ENCODE results near the gene NPFFR2. TPM values are rescaled to one million over a fixed set of nuclear protein-coding genes. Genes with fewer than 3 reads are reported as not detected.

NPFFR2 gene
- polyA plus RNA-seq, 3 donors: not detected

GRCh38 chr4:71994559-71994958 is 37.2 kb upstream of the NPFFR2 start:
- H3K36me3 Mint-ChIP-seq: no peaks in the 10 kb centered on the region
- intact Hi-C loops (cut with micrococcal nuclease): no loop called here
- H3K27ac ChIP-seq (ENCODE audit: low read depth in 1 of 2, low read length in 2 of 2): no peak overlapping the region
- no peaks in the 10 kb centered on the region for H3K79me2 ChIP-seq (ENCODE audit: insufficient read depth, low read length)
- H3K36me3 ChIP-seq (replicated peaks in 1 of 2; ENCODE audit: control insufficient read depth in 1 of 2, insufficient read depth in 2 of 2, low read length in 2 of 2): no peaks in the 10 kb centered on the region
- no peak overlapping the region for H3K27ac Mint-ChIP-seq
- WGBS (ENCODE audit: insufficient coverage): no CpG with 5 or more reads among the region's 1 CpG
- no peak overlapping the region for H3K4me2 ChIP-seq (replicated peaks; ENCODE audit: extremely low read depth, low read length, poor library complexity, severe bottlenecking)
- H3K27me3 ChIP-seq (ENCODE audit: control insufficient read depth in 2 of 2, insufficient read depth in 2 of 2, low read length in 2 of 2): no peaks in the 10 kb centered on the region
- no peak overlapping the region for H3K9ac ChIP-seq (ENCODE audit: insufficient read depth, low read length, poor library complexity, severe bottlenecking)
- no peak overlapping the region for H3K4me3 Mint-ChIP-seq
- no peaks in the 10 kb centered on the region for H3K4me1 ChIP-seq (ENCODE audit: control insufficient read depth in 1 of 2, insufficient read depth in 2 of 2, low read length in 2 of 2)
- H3K27me3 Mint-ChIP-seq (ENCODE audit: low read depth in 3 of 3): no peaks in the 10 kb centered on the region
- H3K9me3 ChIP-seq (replicated peaks in 1 of 2; ENCODE audit: control insufficient read depth in 1 of 2, insufficient read depth in 1 of 2, low read length in 2 of 2): peaks cover 0 to 9% of the 10 kb centered on the region in 2 donors
- TF ChIP-seq CTCF (IDR thresholded peaks at IDR 0.05): no peak
- H3K4me1 Mint-ChIP-seq: no peaks in the 10 kb centered on the region
- DNase-seq: no peak
- no peak overlapping the region for H3K4me3 ChIP-seq (replicated peaks in 1 of 3; ENCODE audit: low read depth in 2 of 3, low read length in 3 of 3)
- no peaks in the 10 kb centered on the region for H4K20me1 ChIP-seq (ENCODE audit: insufficient read depth, low read length)
- peaks cover 6 to 21% (median 12%) of the 10 kb centered on the region in 7 donors for H3K9me3 Mint-ChIP-seq
- no peak overlapping the region for H2AFZ ChIP-seq (ENCODE audit: insufficient read depth, low read depth, low read length, poor library complexity, severe bottlenecking)

DNA sequence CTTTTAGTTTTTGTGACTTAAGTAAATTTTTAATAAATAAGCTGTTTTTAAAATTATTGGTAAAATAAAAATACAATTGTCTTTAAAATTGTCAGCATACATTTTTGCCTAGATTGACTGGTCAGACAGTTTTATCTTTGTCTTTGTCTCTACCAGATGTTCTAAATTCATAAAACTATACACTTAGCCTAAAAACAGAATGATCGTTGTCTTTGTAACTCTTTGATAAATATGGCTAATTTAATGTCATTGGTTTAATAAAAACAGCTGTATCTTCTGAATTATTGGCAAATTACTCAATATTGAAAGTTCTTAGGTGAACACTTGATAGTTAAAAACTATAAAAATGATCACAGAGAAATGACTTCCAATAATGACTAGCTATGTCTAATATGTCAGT is 36.5 kb upstream of the NPFFR2 start:
- no CpG with 5 or more reads among the region's 1 CpG for WGBS (ENCODE audit: insufficient coverage)
- Mint-ChIP-seq H3K4me3 (no peak overlapping the region), H3K9me3 (peaks cover 6 to 21% (median 13%) of the 10 kb centered on the region in 7 donors), H3K27ac (no peak overlapping the region), H3K36me3 (no peaks in the 10 kb centered on the region), H3K27me3 (ENCODE audit: low read depth in 3 of 3) (no peaks in the 10 kb centered on the region), H3K4me1 (no peaks in the 10 kb centered on the region)
- Histone ChIP-seq H3K79me2 (ENCODE audit: insufficient read depth, low read length) (no peaks in the 10 kb centered on the region), H3K27me3 (ENCODE audit: control insufficient read depth in 2 of 2, insufficient read depth in 2 of 2, low read length in 2 of 2) (no peaks in the 10 kb centered on the region), H4K20me1 (ENCODE audit: insufficient read depth, low read length) (no peaks in the 10 kb centered on the region), H3K4me3 (replicated peaks in 1 of 3; ENCODE audit: low read depth in 2 of 3, low read length in 3 of 3) (no peak overlapping the region), H3K36me3 (replicated peaks in 1 of 2; ENCODE audit: control insufficient read depth in 1 of 2, insufficient read depth in 2 of 2, low read length in 2 of 2) (no peaks in the 10 kb centered on the region), H3K9ac (ENCODE audit: insufficient read depth, low read length, poor library complexity, severe bottlenecking) (no peak overlapping the region), H3K4me2 (replicated peaks; ENCODE audit: extremely low read depth, low read length, poor library complexity, severe bottlenecking) (no peak overlapping the region), H3K27ac (ENCODE audit: low read depth in 1 of 2, low read length in 2 of 2) (no peak overlapping the region), H3K9me3 (replicated peaks in 1 of 2; ENCODE audit: control insufficient read depth in 1 of 2, insufficient read depth in 1 of 2, low read length in 2 of 2) (peaks cover 0 to 9% of the 10 kb centered on the region in 2 donors), H3K4me1 (ENCODE audit: control insufficient read depth in 1 of 2, insufficient read depth in 2 of 2, low read length in 2 of 2) (no peaks in the 10 kb centered on the region), H2AFZ (ENCODE audit: insufficient read depth, low read depth, low read length, poor library complexity, severe bottlenecking) (no peak overlapping the region)
- TF ChIP-seq CTCF (IDR thresholded peaks at IDR 0.05): no peak
- no peak for DNase-seq
- intact Hi-C loops (cut with micrococcal nuclease): no loop called here

Measured in CD14-positive monocyte (primary cell).